MM.1S (cell line): ENCODE results near the gene GIT1.
"Not testable (repeated sequence)": the region's sequence is repeated elsewhere in the genome, so short reads cannot be mapped to it uniquely, and the experiment has no call there.

Experiments
- DNase-seq: peaks from one replicate; pipeline ENCODE4 v3.0.0-alpha.2; 2015
- H2AFZ ChIP-seq: fragments of 300-600 bp; sonication (generic); 2 replicates; pipeline ENCODE4 v1.6.0; 2016; ENCODE audit warnings: antibody characterized with exemption, low read length
- H3F3A ChIP-seq: fragments of 300-600 bp; sonication (generic); 2 replicates; pipeline ENCODE4 v1.6.1; 2016; ENCODE audit warnings: mild to moderate bottlenecking, antibody characterized with exemption, low read length, moderate library complexity, mixed read lengths; ENCODE audit not compliant: insufficient read depth
- H3K27ac ChIP-seq: fragments of 300-600 bp; sonication (generic); 2 replicates; pipeline ENCODE4 v1.5.1; 2016; ENCODE audit warnings: mild to moderate bottlenecking, low read length
- H3K27me3 ChIP-seq: fragments of 300-600 bp; sonication (generic); replicated peaks from 2 replicates; pipeline ENCODE4 v1.6.0; 2016; ENCODE audit warnings: low read length; ENCODE audit not compliant: insufficient read depth
- H3K36me3 ChIP-seq: fragments of 300-600 bp; sonication (generic); replicated peaks from 2 replicates; pipeline ENCODE4 v1.6.1; 2016; ENCODE audit warnings: mild to moderate bottlenecking, low read length, mixed read lengths; ENCODE audit not compliant: insufficient read depth
- H3K4me1 ChIP-seq: fragments of 300-600 bp; sonication (generic); 2 replicates; pipeline ENCODE4 v1.6.1; 2016; ENCODE audit warnings: low read length, mixed read lengths
- H3K4me2 ChIP-seq: fragments of 300-600 bp; sonication (generic); 2 replicates; pipeline ENCODE4 v1.6.0; 2016; ENCODE audit warnings: low read depth, low read length
- H3K4me3 ChIP-seq: fragments of 300-600 bp; sonication (generic); 2 replicates; pipeline ENCODE4 v1.5.1; 2016; ENCODE audit warnings: low read length, mixed read lengths
- H3K79me2 ChIP-seq: fragments of 300-600 bp; sonication (generic); 2 replicates; pipeline ENCODE4 v1.6.1; 2016; ENCODE audit warnings: mixed run types, low read length, mixed read lengths
- H3K9ac ChIP-seq: fragments of 300-600 bp; sonication (generic); 2 replicates; pipeline ENCODE4 v1.6.1; 2016; ENCODE audit warnings: low read length, mixed read lengths
- H3K9me2 ChIP-seq: fragments of 300-600 bp; sonication (generic); replicated peaks from 2 replicates; pipeline ENCODE4 v1.6.1; 2016; ENCODE audit warnings: mild to moderate bottlenecking, low read length, mixed read lengths; ENCODE audit not compliant: insufficient read depth
- H3K9me3 ChIP-seq: fragments of 300-600 bp; sonication (generic); replicated peaks from 2 replicates; pipeline ENCODE4 v1.6.1; 2016; ENCODE audit warnings: mild to moderate bottlenecking, low read length, mixed read lengths; ENCODE audit not compliant: insufficient read depth
- H4K20me1 ChIP-seq: fragments of 300-600 bp; sonication (generic); 2 replicates; pipeline ENCODE4 v1.6.1; 2016; ENCODE audit warnings: mild to moderate bottlenecking, low read length, moderate library complexity, mixed read lengths; ENCODE audit not compliant: insufficient read depth
- EZH2 ChIP-seq: fragments of 300-600 bp; sonication (generic); optimal IDR thresholded peaks from 2 replicates; pipeline ENCODE3; 2017; ENCODE audit warnings: low read depth, mild to moderate bottlenecking, antibody characterized with exemption, low read length, mixed read lengths
- EZH2phosphoT487 ChIP-seq: fragments of 300-600 bp; sonication (generic); IDR thresholded peaks from 2 replicates; pipeline ENCODE4 v1.6.1; 2018; ENCODE audit warnings: antibody characterized with exemption, low read length
- TF ChIP-seq, protein P1 (sequence below): fragments of 300-600 bp; sonication (generic); IDR thresholded peaks from 2 replicates; pipeline ENCODE4 v1.5.1; 2016; ENCODE audit warnings: antibody characterized with exemption, low read length, mixed read lengths

GIT1 gene

DNA sequence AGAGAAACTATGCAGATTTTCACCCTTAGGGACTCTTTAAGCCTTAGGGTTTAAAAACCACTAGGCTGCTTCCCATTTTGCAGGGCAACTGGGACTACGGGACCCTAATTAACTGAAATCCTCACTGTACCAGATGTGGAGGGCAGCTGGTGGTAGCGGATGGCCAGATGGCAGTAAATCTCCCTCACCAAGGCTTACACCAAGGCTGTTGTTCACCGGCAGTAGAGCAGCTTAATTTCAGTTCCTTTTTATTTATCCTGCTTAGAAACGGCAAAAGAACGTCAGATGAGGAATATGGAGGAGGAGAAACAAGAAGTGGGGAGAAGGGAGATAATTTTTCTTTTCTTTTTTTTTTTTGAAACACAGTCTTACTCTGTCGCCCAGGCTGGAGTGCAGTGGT is 29.1 kb downstream of the GIT1 start:
- no peaks in the 10 kb centered on the region for H3K9me2 ChIP-seq
- no peaks in the 10 kb centered on the region for H3K36me3 ChIP-seq
- H4K20me1 ChIP-seq = no peaks in the 10 kb centered on the region
- H2AFZ ChIP-seq = no peak overlapping the region
- no peak for TF ChIP-seq EZH2
- TF ChIP-seq, protein P1, sequence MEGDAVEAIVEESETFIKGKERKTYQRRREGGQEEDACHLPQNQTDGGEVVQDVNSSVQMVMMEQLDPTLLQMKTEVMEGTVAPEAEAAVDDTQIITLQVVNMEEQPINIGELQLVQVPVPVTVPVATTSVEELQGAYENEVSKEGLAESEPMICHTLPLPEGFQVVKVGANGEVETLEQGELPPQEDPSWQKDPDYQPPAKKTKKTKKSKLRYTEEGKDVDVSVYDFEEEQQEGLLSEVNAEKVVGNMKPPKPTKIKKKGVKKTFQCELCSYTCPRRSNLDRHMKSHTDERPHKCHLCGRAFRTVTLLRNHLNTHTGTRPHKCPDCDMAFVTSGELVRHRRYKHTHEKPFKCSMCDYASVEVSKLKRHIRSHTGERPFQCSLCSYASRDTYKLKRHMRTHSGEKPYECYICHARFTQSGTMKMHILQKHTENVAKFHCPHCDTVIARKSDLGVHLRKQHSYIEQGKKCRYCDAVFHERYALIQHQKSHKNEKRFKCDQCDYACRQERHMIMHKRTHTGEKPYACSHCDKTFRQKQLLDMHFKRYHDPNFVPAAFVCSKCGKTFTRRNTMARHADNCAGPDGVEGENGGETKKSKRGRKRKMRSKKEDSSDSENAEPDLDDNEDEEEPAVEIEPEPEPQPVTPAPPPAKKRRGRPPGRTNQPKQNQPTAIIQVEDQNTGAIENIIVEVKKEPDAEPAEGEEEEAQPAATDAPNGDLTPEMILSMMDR = no peak
- no peak for TF ChIP-seq EZH2phosphoT487
- no peaks in the 10 kb centered on the region for H3K9me3 ChIP-seq
- peak overlapping the region; percentile 6; the same call in 1 of the 2 replicates for H3K4me3 ChIP-seq
- H3K79me2 ChIP-seq = peaks cover 14% of the 10 kb centered on the region
- DNase-seq = peak; percentile 11
- no peaks in the 10 kb centered on the region for H3K27me3 ChIP-seq
- peak overlapping the region; percentile 8; the same call in 1 of the 2 replicates for H3K27ac ChIP-seq
- H3F3A ChIP-seq = peaks cover 12% of the 10 kb centered on the region; the same call in 1 of the 2 replicates
- H3K4me1 ChIP-seq = peaks cover 15% of the 10 kb centered on the region
- peak overlapping the region; percentile 23 for H3K4me2 ChIP-seq
- no peak overlapping the region; the same call in 1 of the 2 replicates for H3K9ac ChIP-seq

DNA sequence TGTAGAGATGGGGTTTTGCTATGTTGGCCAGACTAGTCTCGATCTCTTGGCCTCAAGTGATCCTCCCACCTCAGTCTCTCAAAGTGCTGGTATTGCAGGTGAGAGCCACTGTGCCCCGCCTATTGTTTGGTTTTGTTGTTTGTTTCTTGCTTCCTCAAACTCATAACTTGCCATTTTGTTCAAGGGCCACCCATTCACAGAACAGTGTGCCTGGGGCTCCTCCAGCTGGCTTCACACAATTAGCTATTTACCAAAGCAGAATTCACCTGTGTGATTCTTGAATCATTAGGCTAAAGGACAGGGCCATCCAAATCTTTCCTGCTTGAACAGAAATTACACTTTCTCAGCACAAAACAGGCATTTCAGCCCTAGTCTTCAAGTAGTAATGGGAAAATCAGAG is 29.8 kb downstream of the GIT1 start:
- Histone ChIP-seq H3K79me2 (peaks cover 10% of the 10 kb centered on the region), H3K27ac (no peak overlapping the region), H3K9me2 (no peaks in the 10 kb centered on the region), H3K27me3 (no peaks in the 10 kb centered on the region), H3K9ac (no peak overlapping the region), H4K20me1 (no peaks in the 10 kb centered on the region), H2AFZ (no peak overlapping the region), H3K4me3 (no peak overlapping the region), H3K36me3 (no peaks in the 10 kb centered on the region), H3K4me1 (peaks cover 12% of the 10 kb centered on the region), H3K9me3 (no peaks in the 10 kb centered on the region), H3K4me2 (peak overlapping the region; percentile 23; the same call in 1 of the 2 replicates), H3F3A (peaks cover 11% of the 10 kb centered on the region; the same call in 1 of the 2 replicates)
- DNase-seq = no peak
- TF ChIP-seq, protein P1 = no peak
- TF ChIP-seq EZH2 = no peak
- no peak for TF ChIP-seq EZH2phosphoT487

DNA sequence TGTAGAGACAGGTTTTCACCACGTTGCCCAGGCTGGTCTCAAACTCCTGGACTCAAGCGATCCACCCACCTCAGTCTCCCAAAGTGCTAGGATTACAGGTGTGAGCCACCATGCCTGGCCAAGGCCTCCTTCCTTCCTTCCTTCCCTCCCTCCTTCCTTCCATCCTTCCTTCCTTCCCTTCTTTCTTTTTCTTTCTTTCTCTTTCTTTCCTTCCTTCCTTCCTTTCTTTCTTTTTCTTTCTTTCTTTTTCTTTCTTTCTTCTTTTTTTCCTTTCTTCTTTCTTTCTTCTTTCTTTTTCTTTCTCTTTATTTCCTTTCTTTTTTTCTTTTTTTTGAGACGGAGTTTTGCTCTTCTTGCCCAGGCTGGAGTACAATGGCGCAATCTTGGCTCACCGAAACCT is 31.3 kb downstream of the GIT1 start:
- peaks cover 11% of the 10 kb centered on the region; the same call in 1 of the 2 replicates for H3F3A ChIP-seq
- DNase-seq, H3K4me3 ChIP-seq, H3K9me3 ChIP-seq, H3K4me1 ChIP-seq, H3K27me3 ChIP-seq, H3K9me2 ChIP-seq, H2AFZ ChIP-seq, H3K4me2 ChIP-seq, H4K20me1 ChIP-seq, H3K36me3 ChIP-seq, H3K79me2 ChIP-seq, H3K27ac ChIP-seq, H3K9ac ChIP-seq: not testable (repeated sequence)

DNA sequence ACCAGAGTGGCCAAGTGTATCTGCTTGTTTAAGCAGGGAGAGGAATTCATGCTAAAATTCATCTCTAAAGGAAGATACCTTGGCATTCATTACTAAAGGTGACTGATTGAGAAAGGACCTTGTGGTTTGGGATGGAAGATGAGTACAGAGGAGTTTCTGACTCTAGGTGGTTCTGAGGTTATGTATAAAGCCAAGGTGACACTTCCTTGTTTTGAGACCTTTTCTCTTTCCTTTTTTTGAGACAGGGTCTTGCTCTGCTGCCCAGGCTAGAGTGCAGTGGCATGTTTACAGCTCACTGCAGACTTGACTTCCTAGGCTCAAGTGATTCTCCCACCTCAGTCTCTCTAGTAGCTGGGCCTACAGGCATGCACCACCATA is 31.7 kb downstream of the GIT1 start:
- Histone ChIP-seq H3K4me2 (no peak overlapping the region), H3K4me1 (peaks cover 5% of the 10 kb centered on the region; the same call in 1 of the 2 replicates), H3K9me3 (no peaks in the 10 kb centered on the region), H3K79me2 (no peaks in the 10 kb centered on the region), H3K27me3 (no peaks in the 10 kb centered on the region), H4K20me1 (no peaks in the 10 kb centered on the region), H3K4me3 (no peak overlapping the region), H3K36me3 (no peaks in the 10 kb centered on the region), H3K27ac (no peak overlapping the region), H3K9me2 (no peaks in the 10 kb centered on the region), H3K9ac (no peak overlapping the region), H2AFZ (no peak overlapping the region), H3F3A (peaks cover 11% of the 10 kb centered on the region; the same call in 1 of the 2 replicates)
- TF ChIP-seq, protein P1 = no peak
- TF ChIP-seq EZH2 = no peak
- no peak for TF ChIP-seq EZH2phosphoT487
- no peak for DNase-seq
